Activated naive CD4-positive, alpha-beta T cell treated with anti-CD3 and anti-CD28 coated beads, Interleukin-2, amount 10 ng/mL, durations not matched to agents 7 days and 5 days (primary cell): ENCODE measurements around the gene AMPH.

Source experiments
- CTCF ChIA-PET: fragments of 350-600 bp; sonication (Branson Sonifier 250); formaldehyde crosslinking; loops from one replicate; lab custom pipeline; 2021; ENCODE audit warnings: antibody characterized with exemption; lab: Charles Lee
- DNase-seq: peaks from one replicate; pipeline ENCODE4 v3.0.0-alpha.2; 2020
- H3K27ac Mint-ChIP-seq: one replicate; pipeline ENCODE4 v1.8.0; 2021; ENCODE audit warnings: mild to moderate bottlenecking, moderate library complexity, mixed read lengths
- H3K27me3 Mint-ChIP-seq: one replicate; pipeline ENCODE4 v1.8.0; 2021; ENCODE audit warnings: mild to moderate bottlenecking, mixed read lengths
- H3K36me3 Mint-ChIP-seq: one replicate; pipeline ENCODE4 v1.8.0; 2021; ENCODE audit warnings: mixed read lengths
- H3K4me1 Mint-ChIP-seq: one replicate; pipeline ENCODE4 v1.8.0; 2021; ENCODE audit warnings: mixed read lengths
- H3K4me3 Mint-ChIP-seq: one replicate; pipeline ENCODE4 v1.8.0; 2021; ENCODE audit warnings: mild to moderate bottlenecking, moderate library complexity, mixed read lengths
- H3K9me3 Mint-ChIP-seq: one replicate; pipeline ENCODE4 v1.8.0; 2021; ENCODE audit warnings: mixed read lengths

AMPH gene

DNA sequence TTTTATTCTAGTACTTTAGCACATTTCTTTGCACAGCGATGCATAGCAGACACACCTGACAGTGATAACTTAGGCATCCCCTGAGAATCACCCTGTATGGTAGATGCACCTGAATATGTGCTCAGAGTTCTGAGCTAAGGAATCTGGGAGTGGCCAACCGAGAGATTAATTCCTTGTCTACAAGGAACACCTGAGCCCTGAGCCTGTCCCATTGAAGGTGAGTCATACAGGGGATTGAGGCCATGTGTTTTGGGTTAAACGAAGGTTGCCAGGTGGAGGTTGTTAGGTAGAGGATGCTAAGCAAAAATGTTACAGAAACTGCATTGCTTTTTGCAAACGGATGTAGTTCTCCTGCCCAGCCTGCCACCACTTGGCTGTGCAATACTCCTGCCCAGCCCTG is 128.9 kb downstream of the AMPH start:
- Mint-ChIP-seq H3K36me3 (no peaks in the 10 kb centered on the region), H3K4me1 (no peaks in the 10 kb centered on the region), H3K9me3 (no peaks in the 10 kb centered on the region), H3K27ac (no peak overlapping the region), H3K27me3 (peaks cover 5% of the 10 kb centered on the region), H3K4me3 (no peak overlapping the region)
- DNase-seq: no peak
- CTCF ChIA-PET: no interaction called here

- no peak for DNase-seq
- Mint-ChIP-seq H3K27me3 (peaks cover 13% of the 10 kb centered on the region), H3K4me3 (no peak overlapping the region), H3K27ac (no peak overlapping the region), H3K36me3 (no peaks in the 10 kb centered on the region), H3K4me1 (no peaks in the 10 kb centered on the region), H3K9me3 (no peaks in the 10 kb centered on the region)
- CTCF ChIA-PET: no interaction called here
Measured at GRCh38 chr7:38492010-38492409, 139.2 kb downstream of the AMPH start.

GRCh38 chr7:38482521-38482920 is 148.7 kb downstream of the AMPH start:
- Mint-ChIP-seq H3K27ac (no peak overlapping the region), H3K9me3 (no peaks in the 10 kb centered on the region), H3K4me1 (no peaks in the 10 kb centered on the region), H3K4me3 (no peak overlapping the region), H3K36me3 (no peaks in the 10 kb centered on the region), H3K27me3 (peaks cover 3% of the 10 kb centered on the region)
- CTCF ChIA-PET: no interaction called here
- no peak for DNase-seq

GRCh38 chr7:38481401-38481800 is 149.8 kb downstream of the AMPH start:
- CTCF ChIA-PET: no interaction called here
- Mint-ChIP-seq H3K27me3 (peaks cover 2% of the 10 kb centered on the region), H3K9me3 (no peaks in the 10 kb centered on the region), H3K4me3 (no peak overlapping the region), H3K4me1 (no peaks in the 10 kb centered on the region), H3K27ac (no peak overlapping the region), H3K36me3 (no peaks in the 10 kb centered on the region)
- no peak for DNase-seq

DNA sequence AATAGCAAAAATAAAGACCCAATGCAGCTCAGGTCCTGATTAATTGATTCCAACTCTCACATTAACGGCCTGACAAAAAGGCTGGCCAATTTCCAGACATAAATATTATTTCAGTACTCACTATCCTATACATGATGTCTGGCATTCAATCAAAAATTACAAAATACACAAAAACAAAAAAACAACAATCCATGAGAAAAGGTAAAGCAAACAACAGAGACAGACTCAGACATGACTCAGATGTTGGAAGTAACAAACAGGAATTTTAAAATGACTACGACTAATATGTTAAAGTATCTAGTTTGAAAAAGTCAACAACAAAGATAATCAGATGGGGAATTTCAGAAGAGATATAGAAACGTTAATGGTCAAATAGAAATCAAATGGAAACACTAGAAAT is 152.8 kb downstream of the AMPH start:
- Mint-ChIP-seq H3K36me3 (no peaks in the 10 kb centered on the region), H3K4me3 (no peak overlapping the region), H3K27me3 (no peaks in the 10 kb centered on the region), H3K4me1 (no peaks in the 10 kb centered on the region), H3K9me3 (no peaks in the 10 kb centered on the region), H3K27ac (no peak overlapping the region)
- no peak for DNase-seq
- CTCF ChIA-PET: no interaction called here

DNA sequence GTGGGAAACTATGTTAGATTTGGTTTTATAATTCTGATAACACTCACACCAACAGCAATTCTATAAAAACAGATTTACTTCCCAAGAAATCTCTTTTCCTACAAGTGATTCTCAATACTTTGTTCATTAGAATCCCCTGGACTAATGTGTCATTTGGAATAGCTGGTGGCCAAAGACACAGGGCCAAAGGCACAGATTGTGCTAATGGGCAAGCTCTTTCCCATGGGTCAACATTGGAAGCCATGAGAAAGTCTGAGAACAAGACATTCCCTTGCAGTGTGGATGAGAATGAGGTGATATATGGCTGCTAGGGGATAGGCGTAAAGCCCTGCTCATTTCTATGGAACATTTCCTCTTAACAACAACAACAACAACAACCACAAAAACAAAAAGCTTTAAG is 153.8 kb downstream of the AMPH start:
- no peaks in the 10 kb centered on the region for H3K27me3 Mint-ChIP-seq
- no peak for DNase-seq
- no peaks in the 10 kb centered on the region for H3K36me3 Mint-ChIP-seq
- no peaks in the 10 kb centered on the region for H3K9me3 Mint-ChIP-seq
- H3K27ac Mint-ChIP-seq: no peak overlapping the region
- CTCF ChIA-PET: no interaction called here
- no peaks in the 10 kb centered on the region for H3K4me1 Mint-ChIP-seq
- H3K4me3 Mint-ChIP-seq: no peak overlapping the region

DNA sequence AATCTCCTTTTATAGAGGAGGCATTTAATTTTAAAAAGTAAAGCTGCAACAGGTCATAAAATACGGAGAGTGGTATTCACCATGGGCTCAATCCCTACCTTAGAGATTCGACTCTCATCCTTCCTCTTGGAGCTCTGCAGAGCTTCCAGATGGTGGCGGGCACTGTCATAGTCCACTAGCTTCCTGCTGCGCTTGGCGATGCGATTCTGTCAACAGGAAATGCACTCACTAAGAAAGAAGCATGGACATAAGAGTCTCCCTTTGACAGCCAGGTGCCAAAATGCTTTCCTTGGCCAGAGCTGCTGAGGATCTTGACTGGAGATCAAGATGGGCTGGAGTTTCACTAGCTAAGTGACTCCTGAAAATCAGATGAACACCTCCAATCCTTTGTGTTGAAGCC is 154.4 kb downstream of the AMPH start:
- no peak for DNase-seq
- Mint-ChIP-seq H3K36me3 (no peaks in the 10 kb centered on the region), H3K9me3 (no peaks in the 10 kb centered on the region), H3K4me3 (no peak overlapping the region), H3K27ac (no peak overlapping the region), H3K4me1 (no peaks in the 10 kb centered on the region), H3K27me3 (no peaks in the 10 kb centered on the region)
- CTCF ChIA-PET: no interaction called here

DNA sequence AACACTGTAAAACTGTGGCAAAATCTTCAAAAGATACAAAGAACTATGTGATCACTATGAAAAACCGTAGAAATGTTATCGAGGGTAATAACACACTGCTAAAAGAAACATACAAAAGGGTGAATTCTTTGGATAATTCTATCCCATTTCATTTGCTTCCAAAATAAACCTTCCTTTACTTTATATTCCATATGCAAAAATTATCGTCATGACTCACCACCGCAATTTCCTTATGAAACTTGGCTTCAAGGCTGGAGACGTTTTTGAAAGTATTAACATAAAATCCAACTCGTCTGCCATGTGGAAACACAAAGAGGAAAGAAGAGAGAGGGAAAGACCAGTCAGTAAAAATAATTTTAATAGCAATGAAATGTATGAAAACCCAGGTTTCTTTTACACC is 165.2 kb downstream of the AMPH start:
- Mint-ChIP-seq H3K27ac (no peak overlapping the region), H3K27me3 (no peaks in the 10 kb centered on the region), H3K36me3 (no peaks in the 10 kb centered on the region), H3K9me3 (no peaks in the 10 kb centered on the region), H3K4me1 (peaks cover 17% of the 10 kb centered on the region), H3K4me3 (no peak overlapping the region)
- CTCF ChIA-PET: no interaction called here
- DNase-seq: no peak

- no peaks in the 10 kb centered on the region for H3K36me3 Mint-ChIP-seq
- peak overlapping the region; percentile 28 for H3K4me3 Mint-ChIP-seq
- no peaks in the 10 kb centered on the region for H3K27me3 Mint-ChIP-seq
- no peaks in the 10 kb centered on the region for H3K9me3 Mint-ChIP-seq
- peaks cover 17% of the 10 kb centered on the region for H3K4me1 Mint-ChIP-seq
- DNase-seq: peak; percentile 84
- CTCF ChIA-PET: no interaction called here
- H3K27ac Mint-ChIP-seq: peak overlapping the region; percentile 74
Measured at GRCh38 chr7:38463277-38464225, 167.6 kb downstream of the AMPH start.

- no peaks in the 10 kb centered on the region for H3K36me3 Mint-ChIP-seq
- CTCF ChIA-PET: no interaction called here
- no peaks in the 10 kb centered on the region for H3K27me3 Mint-ChIP-seq
- H3K4me1 Mint-ChIP-seq: peaks cover 17% of the 10 kb centered on the region
- H3K9me3 Mint-ChIP-seq: no peaks in the 10 kb centered on the region
- DNase-seq: no peak
- peak overlapping the region; percentile 74 for H3K27ac Mint-ChIP-seq
- no peak overlapping the region for H3K4me3 Mint-ChIP-seq
Measured at GRCh38 chr7:38462819-38463218, 168.4 kb downstream of the AMPH start.

- Mint-ChIP-seq H3K4me1 (peaks cover 17% of the 10 kb centered on the region), H3K36me3 (no peaks in the 10 kb centered on the region), H3K4me3 (no peak overlapping the region), H3K27me3 (no peaks in the 10 kb centered on the region), H3K27ac (no peak overlapping the region), H3K9me3 (peaks cover 1% of the 10 kb centered on the region)
- DNase-seq: no peak
- CTCF ChIA-PET: no interaction called here
Measured at GRCh38 chr7:38461887-38462286, 169.3 kb downstream of the AMPH start.

GRCh38 chr7:38453826-38454225 is 177.3 kb downstream of the AMPH start:
- no peaks in the 10 kb centered on the region for H3K36me3 Mint-ChIP-seq
- no peaks in the 10 kb centered on the region for H3K4me1 Mint-ChIP-seq
- peaks cover 3% of the 10 kb centered on the region for H3K9me3 Mint-ChIP-seq
- no peak overlapping the region for H3K27ac Mint-ChIP-seq
- no peaks in the 10 kb centered on the region for H3K27me3 Mint-ChIP-seq
- no peak for DNase-seq
- no peak overlapping the region for H3K4me3 Mint-ChIP-seq
- CTCF ChIA-PET: interaction anchor here (1.0 kb wide), 1 partner anchor 80 kb away, joined by 3 read pairs; no protein-coding TSS in a partner anchor

DNA sequence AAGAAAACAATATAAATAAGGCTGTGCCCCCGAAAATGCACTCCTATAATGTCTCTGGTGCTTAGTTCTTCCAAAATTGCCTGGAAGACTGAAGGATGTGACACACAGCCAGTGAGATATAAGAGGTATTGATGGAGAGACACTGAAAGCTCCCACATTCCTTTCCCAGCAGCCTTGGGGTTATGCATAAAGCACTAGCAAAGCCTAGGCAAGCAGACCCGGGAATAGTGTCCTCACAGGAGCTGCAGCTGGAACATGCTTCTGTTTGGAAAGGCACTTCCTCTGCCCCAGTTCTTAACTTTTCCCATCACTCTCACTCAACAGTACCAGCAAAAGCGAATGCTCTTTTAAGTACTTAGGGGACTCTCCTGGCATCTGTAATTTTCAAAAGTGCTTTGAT is 178.0 kb downstream of the AMPH start:
- Mint-ChIP-seq H3K36me3 (no peaks in the 10 kb centered on the region), H3K27ac (no peak overlapping the region), H3K9me3 (peaks cover 3% of the 10 kb centered on the region), H3K27me3 (no peaks in the 10 kb centered on the region), H3K4me3 (no peak overlapping the region), H3K4me1 (no peaks in the 10 kb centered on the region)
- no peak for DNase-seq
- CTCF ChIA-PET: interaction anchor here (1.0 to 1.7 kb wide), 2 partner anchors 79 to 208 kb away, joined by 3 to 8 read pairs; no protein-coding TSS in a partner anchor

GRCh38 chr7:38452681-38453108 is 178.5 kb downstream of the AMPH start:
- Mint-ChIP-seq H3K4me3 (no peak overlapping the region), H3K9me3 (peaks cover 3% of the 10 kb centered on the region), H3K27me3 (no peaks in the 10 kb centered on the region), H3K36me3 (no peaks in the 10 kb centered on the region), H3K27ac (no peak overlapping the region), H3K4me1 (no peaks in the 10 kb centered on the region)
- CTCF ChIA-PET: interaction anchor here (1.7 kb wide), 1 partner anchor 208 kb away, joined by 8 read pairs; no protein-coding TSS in a partner anchor
- no peak for DNase-seq

GRCh38 chr7:38451840-38452239 is 179.3 kb downstream of the AMPH start:
- Mint-ChIP-seq H3K4me3 (no peak overlapping the region), H3K27me3 (no peaks in the 10 kb centered on the region), H3K9me3 (peaks cover under 1% of the 10 kb centered on the region), H3K27ac (no peak overlapping the region), H3K4me1 (no peaks in the 10 kb centered on the region), H3K36me3 (no peaks in the 10 kb centered on the region)
- no peak for DNase-seq
- CTCF ChIA-PET: interaction anchor here (1.7 kb wide), 1 partner anchor 209 kb away, joined by 8 read pairs; no protein-coding TSS in a partner anchor
